ELF-1 (cell line): ENCODE results near the gene FGFR4.

Experiments
- DNase-seq: peaks from one replicate; pipeline ENCODE4 v3.0.0-alpha.2; 2016; ENCODE audit warnings: low read depth, low spot score

Gene FGFR4

DNA sequence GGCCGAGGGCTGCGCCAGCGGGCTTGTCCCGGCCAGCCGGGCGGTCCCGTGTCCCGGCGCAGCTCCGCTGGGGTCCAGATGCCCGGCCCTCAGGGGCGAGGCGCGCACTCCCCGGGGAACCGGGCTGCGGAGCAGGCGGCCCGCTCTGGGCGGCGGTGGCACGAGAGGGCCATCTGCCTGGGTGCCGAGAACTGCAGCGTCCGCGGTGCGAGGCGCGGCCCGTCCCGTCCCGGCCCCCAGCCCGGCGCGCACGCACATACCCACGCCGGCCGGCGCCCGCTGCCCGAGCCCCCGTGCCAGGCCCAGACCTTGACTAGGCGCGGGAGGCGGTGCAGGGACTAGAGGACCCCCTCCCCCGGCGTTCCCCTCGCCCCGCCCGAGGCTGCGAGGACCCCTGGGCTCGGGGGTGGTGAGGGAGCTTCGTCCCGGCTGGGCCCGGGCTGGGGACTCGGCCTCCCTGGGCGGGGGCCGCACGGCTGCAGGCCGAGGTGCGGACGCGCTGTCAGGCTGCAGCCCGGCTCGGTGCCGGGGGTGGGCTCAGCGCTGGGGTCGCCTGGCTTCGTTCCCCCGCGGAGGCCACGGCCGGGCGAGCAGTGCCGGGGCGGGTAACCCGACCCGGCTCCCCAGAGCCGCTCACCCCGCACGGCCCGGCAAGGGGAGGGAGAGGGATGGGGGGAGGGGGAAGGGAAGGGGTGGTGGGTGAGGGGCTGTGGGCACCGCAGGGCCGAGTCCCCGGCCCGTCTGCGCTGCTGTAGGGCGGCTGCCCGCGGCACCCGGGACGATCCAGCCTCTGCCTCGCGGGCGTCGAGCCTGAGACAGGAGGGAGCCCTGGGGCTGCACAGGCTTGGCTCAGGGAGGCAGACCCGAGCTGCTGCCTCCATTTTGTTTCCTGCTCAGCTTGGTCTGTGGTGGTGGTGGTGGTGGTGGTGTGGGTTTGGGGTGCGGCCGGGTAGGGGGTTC lies 45.7 kb downstream of the FGFR4 start:
- DNase-seq, result peak; percentile 79

GRCh38 chr5:177133096-177133852 lies 46.6 kb downstream of the FGFR4 start, which contains the start of gene NSD1:
TSS of gene NSD1 (plus strand) at chr5:177133773. CDS start at chr5:177135104, 1,331 bp downstream.
- peak; percentile 90 for DNase-seq

- DNase-seq, result peak; percentile 79
These were observed 47.4 kb downstream of the FGFR4 start for GRCh38 chr5:177133853-177134696.

GRCh38 chr5:177134697-177135225 lies 48.0 kb downstream of the FGFR4 start:
- no peak for DNase-seq

- DNase-seq, result no peak
These were observed 53.6 kb downstream of the FGFR4 start for GRCh38 chr5:177140312-177140711.

GRCh38 chr5:177141496-177141895 lies 54.8 kb downstream of the FGFR4 start:
- DNase-seq, result no peak

DNA sequence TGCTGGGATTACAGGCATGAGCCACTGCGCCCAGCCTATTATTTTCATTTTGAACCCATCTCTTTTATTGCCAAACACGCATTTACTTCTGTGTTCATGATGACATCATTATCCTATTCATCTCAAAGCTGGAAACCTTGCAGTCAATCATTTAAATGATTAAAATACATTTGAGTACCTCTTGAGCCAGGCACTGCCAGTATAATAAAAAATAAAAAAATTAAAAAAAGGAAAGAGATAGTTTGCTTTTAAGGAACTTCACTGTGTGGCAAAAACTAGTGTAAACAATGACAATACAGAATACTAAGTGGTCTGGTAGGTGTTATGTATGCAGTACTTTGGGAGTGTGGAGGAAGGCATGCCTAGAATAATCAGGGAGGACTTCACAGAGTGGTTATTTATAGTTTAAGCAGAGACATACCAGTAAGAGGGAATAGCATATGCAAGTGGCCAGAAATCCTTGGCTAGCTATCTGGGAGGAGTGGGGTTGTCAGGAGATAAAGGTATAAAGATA lies 55.4 kb downstream of the FGFR4 start:
- no peak for DNase-seq

GRCh38 chr5:177142778-177143177 lies 56.1 kb downstream of the FGFR4 start:
- no peak for DNase-seq

- DNase-seq, result no peak
These were observed 60.4 kb downstream of the FGFR4 start for GRCh38 chr5:177146891-177147638.
